Stimulated activated CD8-positive, alpha-beta memory T cell treated with anti-CD3 and anti-CD28 coated beads, Interleukin-7, amount 100 ng/mL, for 4 hours (primary cell): ENCODE measurements around the gene ELL.

Experiments
- DNase-seq, 2 donors: peaks; one replicate each; pipeline ENCODE4 v3.0.0-alpha.2; 2020; ENCODE audit warnings: low read depth in 2 of 2

ELL gene

GRCh38 chr19:18397242-18398202, 124.3 kb downstream of the ELL start, which contains the start of gene LRRC25:
TSS of gene LRRC25 (minus strand) at chr19:18397622. CDS start at chr19:18396963, 659 bp downstream.
- DNase-seq: no peak

GRCh38 chr19:18396471-18397241, 125.2 kb downstream of the ELL start:
- no peak for DNase-seq

GRCh38 chr19:18393836-18394235, 128.0 kb downstream of the ELL start:
- DNase-seq: no peak

- DNase-seq: no peak
Measured at GRCh38 chr19:18392926-18393325, 128.9 kb downstream of the ELL start.
